Measurements from ENCODE around the gene SPEF2. TPM values are rescaled to one million over a fixed set of nuclear protein-coding genes. Genes with fewer than 3 reads are reported as not detected.

SPEF2 gene
- total RNA-seq, 3 donors from 2014 or later, result 3.4 to 4.3 (median 3.4) TPM

- peak; percentile 10 to 39 for ATAC-seq
- H3K4me3 Mint-ChIP-seq, result peak overlapping the region; percentile 33
These were observed 177.2 kb downstream of the SPEF2 start for GRCh38 chr5:35794684-35795375.

GRCh38 chr5:35799181-35799580 lies 181.5 kb downstream of the SPEF2 start:
- H3K36me3 Mint-ChIP-seq (ENCODE audit: insufficient read depth), result no peaks in the 10 kb centered on the region

More at GRCh38 chr5:35794684-35795375, 177.2 kb downstream of the SPEF2 start:
- H3K9me3 Mint-ChIP-seq, result no peaks in the 10 kb centered on the region
- peaks cover 87% of the 10 kb centered on the region for H3K4me1 Mint-ChIP-seq (ENCODE audit: low read depth)
- no peak for DNase-seq
- H3K27me3 Mint-ChIP-seq (ENCODE audit: low read depth), result no peaks in the 10 kb centered on the region
- no peaks in the 10 kb centered on the region for H3K36me3 Mint-ChIP-seq (ENCODE audit: insufficient read depth)

GRCh38 chr5:35799753-35800152 lies 182.1 kb downstream of the SPEF2 start:
- Mint-ChIP-seq H3K9me3 (no peaks in the 10 kb centered on the region), H3K27me3 (ENCODE audit: low read depth) (no peaks in the 10 kb centered on the region), H3K4me3 (no peak overlapping the region), H3K36me3 (ENCODE audit: insufficient read depth) (no peaks in the 10 kb centered on the region), H3K4me1 (ENCODE audit: low read depth) (peaks cover 79% of the 10 kb centered on the region)
- ATAC-seq, result no peak
- DNase-seq, result no peak

More at GRCh38 chr5:35799181-35799580, 181.5 kb downstream of the SPEF2 start:
- no peaks in the 10 kb centered on the region for H3K9me3 Mint-ChIP-seq
- H3K27me3 Mint-ChIP-seq (ENCODE audit: low read depth), result no peaks in the 10 kb centered on the region
- DNase-seq (no peak), ATAC-seq (no peak)
- no peak overlapping the region for H3K4me3 Mint-ChIP-seq
- peaks cover 79% of the 10 kb centered on the region for H3K4me1 Mint-ChIP-seq (ENCODE audit: low read depth)

GRCh38 chr5:35803191-35803651 lies 185.6 kb downstream of the SPEF2 start:
- DNase-seq, result no peak
- Mint-ChIP-seq H3K4me1 (ENCODE audit: low read depth) (peaks cover 71% of the 10 kb centered on the region), H3K9me3 (no peaks in the 10 kb centered on the region), H3K4me3 (peak overlapping the region; percentile 5), H3K36me3 (ENCODE audit: insufficient read depth) (peaks cover 2% of the 10 kb centered on the region), H3K27me3 (ENCODE audit: low read depth) (no peaks in the 10 kb centered on the region)
- ATAC-seq, result peak in 1 of 2 donors; percentile 32

GRCh38 chr5:35804201-35804653 lies 186.6 kb downstream of the SPEF2 start:
- peaks cover 2% of the 10 kb centered on the region for H3K36me3 Mint-ChIP-seq (ENCODE audit: insufficient read depth)
- no peak for DNase-seq
- peaks cover 69% of the 10 kb centered on the region for H3K4me1 Mint-ChIP-seq (ENCODE audit: low read depth)
- no peaks in the 10 kb centered on the region for H3K9me3 Mint-ChIP-seq
- H3K4me3 Mint-ChIP-seq, result no peak overlapping the region
- no peaks in the 10 kb centered on the region for H3K27me3 Mint-ChIP-seq (ENCODE audit: low read depth)
- ATAC-seq, result peak; percentile 17 to 42

- H3K4me1 Mint-ChIP-seq (ENCODE audit: low read depth), result peaks cover 71% of the 10 kb centered on the region
These were observed 187.2 kb downstream of the SPEF2 start for GRCh38 chr5:35804841-35805240.

GRCh38 chr5:35810601-35811000 lies 192.9 kb downstream of the SPEF2 start:
- no peak for DNase-seq
- ATAC-seq, result peak in 1 of 2 donors; percentile 41
- H3K36me3 Mint-ChIP-seq (ENCODE audit: insufficient read depth), result peaks cover 2% of the 10 kb centered on the region
- no peaks in the 10 kb centered on the region for H3K27me3 Mint-ChIP-seq (ENCODE audit: low read depth)
- peak overlapping the region; percentile 16 for H3K4me3 Mint-ChIP-seq
- H3K9me3 Mint-ChIP-seq, result no peaks in the 10 kb centered on the region
- H3K4me1 Mint-ChIP-seq (ENCODE audit: low read depth), result peaks cover 67% of the 10 kb centered on the region

More at GRCh38 chr5:35804841-35805240, 187.2 kb downstream of the SPEF2 start:
- H3K4me3 Mint-ChIP-seq, result no peak overlapping the region
- no peaks in the 10 kb centered on the region for H3K9me3 Mint-ChIP-seq
- no peaks in the 10 kb centered on the region for H3K27me3 Mint-ChIP-seq (ENCODE audit: low read depth)
- peaks cover 2% of the 10 kb centered on the region for H3K36me3 Mint-ChIP-seq (ENCODE audit: insufficient read depth)
- no peak for ATAC-seq
- DNase-seq, result no peak

- DNase-seq (no peak), ATAC-seq (peak; percentile 71 to 72)
- Mint-ChIP-seq H3K36me3 (ENCODE audit: insufficient read depth) (peaks cover 2% of the 10 kb centered on the region), H3K4me3 (peak overlapping the region; percentile 22), H3K4me1 (ENCODE audit: low read depth) (peaks cover 66% of the 10 kb centered on the region), H3K27me3 (ENCODE audit: low read depth) (no peaks in the 10 kb centered on the region), H3K9me3 (no peaks in the 10 kb centered on the region)
These were observed 193.6 kb downstream of the SPEF2 start for GRCh38 chr5:35811108-35811741.

- ATAC-seq, result no peak
- Mint-ChIP-seq H3K4me1 (ENCODE audit: low read depth) (peaks cover 47% of the 10 kb centered on the region), H3K4me3 (no peak overlapping the region)
These were observed 195.9 kb downstream of the SPEF2 start for GRCh38 chr5:35813521-35813920.

GRCh38 chr5:35815089-35815936 lies 197.7 kb downstream of the SPEF2 start:
- no peaks in the 10 kb centered on the region for H3K36me3 Mint-ChIP-seq (ENCODE audit: insufficient read depth)
- ATAC-seq, result peak; percentile 15 to 16
- H3K4me1 Mint-ChIP-seq (ENCODE audit: low read depth), result peaks cover 49% of the 10 kb centered on the region
- no peaks in the 10 kb centered on the region for H3K27me3 Mint-ChIP-seq (ENCODE audit: low read depth)
- H3K9me3 Mint-ChIP-seq, result peaks cover 7% of the 10 kb centered on the region
- DNase-seq, result peak; percentile 26
- no peak overlapping the region for H3K4me3 Mint-ChIP-seq

More at GRCh38 chr5:35813521-35813920, 195.9 kb downstream of the SPEF2 start:
- Mint-ChIP-seq H3K9me3 (no peaks in the 10 kb centered on the region), H3K36me3 (ENCODE audit: insufficient read depth) (no peaks in the 10 kb centered on the region), H3K27me3 (ENCODE audit: low read depth) (no peaks in the 10 kb centered on the region)
- DNase-seq, result no peak

- peaks cover 51% of the 10 kb centered on the region for H3K4me1 Mint-ChIP-seq (ENCODE audit: low read depth)
- H3K27me3 Mint-ChIP-seq (ENCODE audit: low read depth), result no peaks in the 10 kb centered on the region
- ATAC-seq (peak; percentile 49 to 56), DNase-seq (no peak)
- peaks cover 15% of the 10 kb centered on the region for H3K9me3 Mint-ChIP-seq
- H3K36me3 Mint-ChIP-seq (ENCODE audit: insufficient read depth), result no peaks in the 10 kb centered on the region
- H3K4me3 Mint-ChIP-seq, result no peak overlapping the region
These were observed 199.3 kb downstream of the SPEF2 start for GRCh38 chr5:35816881-35817521.

- no peaks in the 10 kb centered on the region for H3K36me3 Mint-ChIP-seq (ENCODE audit: insufficient read depth)
- peaks cover 15% of the 10 kb centered on the region for H3K9me3 Mint-ChIP-seq
- peak overlapping the region; percentile 3 for H3K4me3 Mint-ChIP-seq
- no peak for ATAC-seq
- no peak for DNase-seq
- H3K4me1 Mint-ChIP-seq (ENCODE audit: low read depth), result peaks cover 61% of the 10 kb centered on the region
- H3K27me3 Mint-ChIP-seq (ENCODE audit: low read depth), result no peaks in the 10 kb centered on the region
These were observed 201.4 kb downstream of the SPEF2 start for GRCh38 chr5:35819026-35819425.

- ATAC-seq (no peak), DNase-seq (no peak)
- Mint-ChIP-seq H3K4me3 (no peak overlapping the region), H3K9me3 (peaks cover 15% of the 10 kb centered on the region), H3K36me3 (ENCODE audit: insufficient read depth) (no peaks in the 10 kb centered on the region), H3K27me3 (ENCODE audit: low read depth) (no peaks in the 10 kb centered on the region), H3K4me1 (ENCODE audit: low read depth) (peaks cover 61% of the 10 kb centered on the region)
These were observed 202.0 kb downstream of the SPEF2 start for GRCh38 chr5:35819668-35820067.

- Mint-ChIP-seq H3K4me1 (ENCODE audit: low read depth) (peaks cover 71% of the 10 kb centered on the region), H3K4me3 (no peak overlapping the region), H3K27me3 (ENCODE audit: low read depth) (no peaks in the 10 kb centered on the region), H3K9me3 (peaks cover 15% of the 10 kb centered on the region), H3K36me3 (ENCODE audit: insufficient read depth) (no peaks in the 10 kb centered on the region)
- no peak for DNase-seq
- ATAC-seq, result no peak
These were observed 203.1 kb downstream of the SPEF2 start for GRCh38 chr5:35820735-35821134.
